Hepatocyte (in vitro differentiated cells): ENCODE measurements around the gene CLIC4.

ENCODE experiments used
- EZH2 ChIP-seq: fragments of 200-600 bp; sonication (generic); IDR thresholded peaks from 2 replicates; pipeline ENCODE4 v1.6.1; 2016; ENCODE audit warnings: antibody characterized with exemption, mild to moderate bottlenecking, borderline replicate concordance
- EZH2phosphoT487 ChIP-seq: fragments of 200-600 bp; sonication (generic); IDR thresholded peaks from one replicate; pipeline ENCODE4 v1.6.1; 2018; ENCODE audit warnings: antibody characterized with exemption, mild to moderate bottlenecking, low read depth, moderate library complexity; ENCODE audit not compliant: unreplicated experiment, severe bottlenecking
- TF ChIP-seq, protein P1 (sequence below): fragments of 200-600 bp; sonication (generic); IDR thresholded peaks from 2 replicates; pipeline ENCODE4 v1.5.1; 2016; ENCODE audit warnings: antibody characterized with exemption, mild to moderate bottlenecking; ENCODE audit not compliant: poor library complexity

DNA sequence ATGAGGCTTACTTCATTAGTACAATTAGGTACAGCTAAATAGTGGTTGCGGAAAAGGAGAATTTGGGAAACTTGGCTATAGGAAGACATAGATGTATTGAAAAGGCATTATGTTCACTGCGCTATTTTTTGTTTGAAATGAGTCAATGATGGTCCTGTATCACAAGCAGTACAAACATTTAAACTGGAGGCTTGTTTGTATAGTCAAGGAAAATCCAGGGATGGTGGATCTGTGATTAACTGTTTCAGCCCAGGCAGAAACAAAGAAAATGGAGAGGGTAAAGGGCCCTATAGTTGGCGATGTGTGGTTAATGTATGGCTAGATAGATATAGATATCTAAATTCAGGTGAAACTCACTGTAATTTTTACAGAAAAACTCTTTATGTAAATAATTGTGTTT, 79.9 kb downstream of the CLIC4 start:
- TF ChIP-seq, protein P1, sequence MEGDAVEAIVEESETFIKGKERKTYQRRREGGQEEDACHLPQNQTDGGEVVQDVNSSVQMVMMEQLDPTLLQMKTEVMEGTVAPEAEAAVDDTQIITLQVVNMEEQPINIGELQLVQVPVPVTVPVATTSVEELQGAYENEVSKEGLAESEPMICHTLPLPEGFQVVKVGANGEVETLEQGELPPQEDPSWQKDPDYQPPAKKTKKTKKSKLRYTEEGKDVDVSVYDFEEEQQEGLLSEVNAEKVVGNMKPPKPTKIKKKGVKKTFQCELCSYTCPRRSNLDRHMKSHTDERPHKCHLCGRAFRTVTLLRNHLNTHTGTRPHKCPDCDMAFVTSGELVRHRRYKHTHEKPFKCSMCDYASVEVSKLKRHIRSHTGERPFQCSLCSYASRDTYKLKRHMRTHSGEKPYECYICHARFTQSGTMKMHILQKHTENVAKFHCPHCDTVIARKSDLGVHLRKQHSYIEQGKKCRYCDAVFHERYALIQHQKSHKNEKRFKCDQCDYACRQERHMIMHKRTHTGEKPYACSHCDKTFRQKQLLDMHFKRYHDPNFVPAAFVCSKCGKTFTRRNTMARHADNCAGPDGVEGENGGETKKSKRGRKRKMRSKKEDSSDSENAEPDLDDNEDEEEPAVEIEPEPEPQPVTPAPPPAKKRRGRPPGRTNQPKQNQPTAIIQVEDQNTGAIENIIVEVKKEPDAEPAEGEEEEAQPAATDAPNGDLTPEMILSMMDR, result no peak
- no peak for TF ChIP-seq EZH2phosphoT487
- TF ChIP-seq EZH2, result no peak
